Left ventricle myocardium inferior (tissue), 1 donor: ENCODE results near the gene SLC38A1. TPM values are rescaled to one million over a fixed set of nuclear protein-coding genes. Genes with fewer than 3 reads are reported as not detected.
"Not testable (repeated sequence)": the region's sequence is repeated elsewhere in the genome, so short reads cannot be mapped to it uniquely, and the experiment has no call there.

Source experiments
- DNase-seq: peaks from one replicate; pipeline ENCODE4 v3.0.0-alpha.2; 2020
- H3K27ac ChIP-seq: fragments of 200-600 bp; replicated peaks from 2 replicates; pipeline ENCODE4 v1.8.0; 2021
- H3K27me3 ChIP-seq: fragments of 200-600 bp; 2 replicates; pipeline ENCODE4 v1.8.0; 2021; ENCODE audit warnings: low read depth
- H3K36me3 ChIP-seq: fragments of 200-600 bp; 2 replicates; pipeline ENCODE4 v1.8.0; 2021
- H3K4me1 ChIP-seq: fragments of 200-600 bp; 2 replicates; pipeline ENCODE4 v1.8.0; 2021
- H3K4me3 ChIP-seq: fragments of 200-600 bp; 2 replicates; pipeline ENCODE4 v1.8.0; 2021; ENCODE audit warnings: mild to moderate bottlenecking, moderate library complexity
- H3K9me3 ChIP-seq: fragments of 200-600 bp; replicated peaks from 2 replicates; pipeline ENCODE4 v1.8.0; 2021
- CTCF ChIP-seq: fragments of 200-600 bp; IDR thresholded peaks from 2 replicates; pipeline ENCODE4 v1.8.0; 2021; ENCODE audit warnings: antibody characterized with exemption, mild to moderate bottlenecking, borderline replicate concordance
- intact Hi-C: fragments of 100-400 bp; cut with micrococcal nuclease; formaldehyde crosslinking; loops from one replicate; pipeline ENCODE4 v1.11.0; 2022
- total RNA-seq: library from RNA; stranded (reverse); fragmentation: NEBNext Ultra II Directional; extraction: Animal tissue kit (Norgen Biotek cat#: 25700); gene quantifications from one replicate; pipeline ENCODE4 v1.2.1, GENCODE V29; 2021
- donor health status: DM: no; HTN: yes; CAD: no; lungs with severe emphysema.

SLC38A1 gene
- total RNA-seq, 1 donor from 2014 or later = 134 TPM

- Histone ChIP-seq H3K36me3 (no peaks in the 10 kb centered on the region), H3K4me1 (peaks cover 84% of the 10 kb centered on the region), H3K27ac (peak overlapping the region; percentile 86), H3K9me3 (no peaks in the 10 kb centered on the region), H3K4me3 (no peak overlapping the region), H3K27me3 (no peaks in the 10 kb centered on the region)
- no peak for TF ChIP-seq CTCF
- no peak for DNase-seq
- intact Hi-C loops = loop anchor here (10.0 kb wide), 1 partner anchor 55 kb away; no protein-coding TSS in a partner anchor
Measured at GRCh38 chr12:46259713-46260112, 9.1 kb downstream of the SLC38A1 start.

GRCh38 chr12:46259071-46259470 is 9.8 kb downstream of the SLC38A1 start:
- Histone ChIP-seq H3K4me1 (peaks cover 79% of the 10 kb centered on the region), H3K27ac (peak overlapping the region; percentile 86), H3K36me3 (no peaks in the 10 kb centered on the region), H3K9me3 (no peaks in the 10 kb centered on the region), H3K27me3 (no peaks in the 10 kb centered on the region), H3K4me3 (no peak overlapping the region)
- intact Hi-C loops = no loop called here
- no peak for DNase-seq
- no peak for TF ChIP-seq CTCF

- DNase-seq = no peak
- Histone ChIP-seq H3K27me3 (no peaks in the 10 kb centered on the region), H3K9me3 (no peaks in the 10 kb centered on the region), H3K27ac (peak overlapping the region; percentile 47), H3K4me1 (peaks cover 70% of the 10 kb centered on the region), H3K36me3 (no peaks in the 10 kb centered on the region), H3K4me3 (no peak overlapping the region)
- TF ChIP-seq CTCF = no peak
- intact Hi-C loops = no loop called here
Measured at GRCh38 chr12:46258129-46258528, 10.7 kb downstream of the SLC38A1 start.

- TF ChIP-seq CTCF = no peak
- Histone ChIP-seq H3K9me3 (no peaks in the 10 kb centered on the region), H3K27me3 (no peaks in the 10 kb centered on the region), H3K36me3 (no peaks in the 10 kb centered on the region), H3K4me3 (no peak overlapping the region), H3K4me1 (peaks cover 63% of the 10 kb centered on the region), H3K27ac (peak overlapping the region; percentile 47)
- intact Hi-C loops = no loop called here
- DNase-seq = no peak
Measured at GRCh38 chr12:46256942-46257341, 11.9 kb downstream of the SLC38A1 start.

- Histone ChIP-seq H3K9me3 (peaks cover 6% of the 10 kb centered on the region), H3K36me3 (no peaks in the 10 kb centered on the region), H3K4me1 (peaks cover 41% of the 10 kb centered on the region), H3K27me3 (no peaks in the 10 kb centered on the region), H3K4me3 (no peak overlapping the region), H3K27ac (no peak overlapping the region)
- intact Hi-C loops = no loop called here
- DNase-seq = no peak
- no peak for TF ChIP-seq CTCF
Measured at GRCh38 chr12:46253544-46254162, 15.2 kb downstream of the SLC38A1 start.

GRCh38 chr12:46251994-46252393 is 16.8 kb downstream of the SLC38A1 start:
- intact Hi-C loops, H3K9me3 ChIP-seq, H3K27me3 ChIP-seq, H3K27ac ChIP-seq, DNase-seq, H3K4me3 ChIP-seq, H3K36me3 ChIP-seq: not testable (repeated sequence)
- peaks cover 26% of the 10 kb centered on the region for H3K4me1 ChIP-seq

- H3K27ac ChIP-seq, H3K4me3 ChIP-seq, H3K36me3 ChIP-seq, DNase-seq, H3K27me3 ChIP-seq, H3K9me3 ChIP-seq, intact Hi-C loops: not testable (repeated sequence)
- H3K4me1 ChIP-seq = peaks cover 28% of the 10 kb centered on the region
Measured at GRCh38 chr12:46249960-46250359, 18.9 kb downstream of the SLC38A1 start.
